Naive thymus-derived CD4-positive, alpha-beta T cell (primary cell): ENCODE data around the gene WFDC13. TPM values are rescaled to one million over a fixed set of nuclear protein-coding genes. Genes with fewer than 3 reads are reported as not detected.

Source experiments
- ATAC-seq: fragments of 150-1000 bp; cut with Tn5 transposase; 2 replicates; pipeline ENCODE4 v1.10.0; 2021; ENCODE audit warnings: mild to moderate bottlenecking, moderate library complexity
- CTCF ChIA-PET: fragments of 350-600 bp; sonication (Branson Sonifier 250); formaldehyde crosslinking; loops from one replicate; lab custom pipeline; 2021; ENCODE audit warnings: antibody characterized with exemption; lab: Charles Lee
- POLR2A ChIA-PET: fragments of 350-600 bp; sonication (Branson Sonifier 250); formaldehyde crosslinking; loops from one replicate; lab custom pipeline; 2021; ENCODE audit warnings: antibody characterized with exemption, inconsistent platforms; lab: Charles Lee
- DNase-seq, 9 donors: peaks; one replicate each; pipeline versions ENCODE4 v3.0.0 to v3.0.0-alpha.2; 2020 to 2022; ENCODE audit warnings: mixed read lengths in 1 of 9
- H3K27ac ChIP-seq: one replicate; pipeline ENCODE4 v1.7.0; 2013; ENCODE audit warnings: mild to moderate bottlenecking, low read depth, low read length, moderate library complexity
- H3K27me3 ChIP-seq, 2 donors: one replicate each; pipeline ENCODE4 v1.7.0; 2013; ENCODE audit warnings: low read length in 2 of 2, mild to moderate bottlenecking in 2 of 2, moderate library complexity in 2 of 2; ENCODE audit not compliant: control insufficient read depth in 2 of 2, insufficient read depth in 2 of 2
- H3K36me3 ChIP-seq, 3 experiments: 1 replicate in 2 of 3; 2 replicates in 1 of 3; pipeline ENCODE4 v1.7.0; 2013; ENCODE audit warnings: low read length in 3 of 3, mild to moderate bottlenecking in 3 of 3, moderate library complexity in 1 of 3; ENCODE audit not compliant: insufficient read depth in 3 of 3, control insufficient read depth in 2 of 3
- H3K4me1 ChIP-seq, 2 donors: one replicate each; pipeline ENCODE4 v1.7.0; 2013; ENCODE audit warnings: low read length in 2 of 2, mild to moderate bottlenecking in 2 of 2, moderate library complexity in 1 of 2; ENCODE audit not compliant: control insufficient read depth in 2 of 2, insufficient read depth in 2 of 2
- H3K4me3 ChIP-seq: 2 replicates; pipeline ENCODE4 v1.7.0; 2013; ENCODE audit warnings: mild to moderate bottlenecking, low read length
- H3K9me3 ChIP-seq, 3 experiments: 1 replicate in 2 of 3; 2 replicates in 1 of 3; pipeline ENCODE4 v1.7.0; 2013; ENCODE audit warnings: low read length in 3 of 3; ENCODE audit not compliant: control insufficient read depth in 2 of 3
- H3K27ac Mint-ChIP-seq, 9 donors: one replicate each; pipeline ENCODE4 v1.8.0; 2020 to 2022; ENCODE audit warnings: mixed read lengths in 9 of 9, mild to moderate bottlenecking in 8 of 9, moderate library complexity in 5 of 9, inconsistent platforms in 2 of 9
- H3K27me3 Mint-ChIP-seq, 5 donors: one replicate each; pipeline ENCODE4 v1.8.0; 2021 to 2022; ENCODE audit warnings: mixed read lengths in 5 of 5, mild to moderate bottlenecking in 1 of 5
- H3K36me3 Mint-ChIP-seq, 5 donors: one replicate each; pipeline ENCODE4 v1.8.0; 2020 to 2022; ENCODE audit warnings: mixed read lengths in 5 of 5, mild to moderate bottlenecking in 3 of 5, inconsistent platforms in 1 of 5
- H3K4me1 Mint-ChIP-seq, 7 donors: one replicate each; pipeline ENCODE4 v1.8.0; 2020 to 2022; ENCODE audit warnings: mixed read lengths in 7 of 7, mild to moderate bottlenecking in 3 of 7, inconsistent platforms in 1 of 7
- H3K4me3 Mint-ChIP-seq, 10 donors: one replicate each; pipeline ENCODE4 v1.8.0; 2020 to 2022; ENCODE audit warnings: mild to moderate bottlenecking in 10 of 10, mixed read lengths in 10 of 10, moderate library complexity in 6 of 10, inconsistent platforms in 2 of 10
- H3K9me3 Mint-ChIP-seq, 11 donors: one replicate each; pipeline ENCODE4 v1.8.0; 2020 to 2022; ENCODE audit warnings: mixed read lengths in 11 of 11, mild to moderate bottlenecking in 4 of 11, inconsistent platforms in 1 of 11, moderate library complexity in 1 of 11
- intact Hi-C, 2 donors: fragments of 100-400 bp; cut with micrococcal nuclease; formaldehyde crosslinking; loops; one replicate each; pipeline ENCODE4 v1.15.1; 2023
- microRNA-seq: library from miRNA; unstranded; fragments of <30 nt; microRNA quantifications from one replicate; pipeline ENCODE4 v1.2.0, GENCODE V29; 2022; ENCODE audit warnings: borderline microRNAs expressed
- polyA plus RNA-seq, 2 donors: library from polyadenylated mRNA; unstranded; fragments of 300-500 nt; fragmentation: Illumina TruSeq; gene quantifications; one replicate each; pipeline ENCODE4 v1.2.3, GENCODE V29; 2021
- total RNA-seq, 6 experiments: library from RNA in 5 of 6; stranded (reverse) in 5 of 6; gene quantifications; 1 replicate in 5 of 6; 2 replicates in 1 of 6; pipeline ENCODE4 v1.2.3 and lab custom pipeline; 2021 to 2026

WFDC13 gene
- total and polyA plus RNA-seq, 7 experiments from 2014 or later, result not detected

DNA sequence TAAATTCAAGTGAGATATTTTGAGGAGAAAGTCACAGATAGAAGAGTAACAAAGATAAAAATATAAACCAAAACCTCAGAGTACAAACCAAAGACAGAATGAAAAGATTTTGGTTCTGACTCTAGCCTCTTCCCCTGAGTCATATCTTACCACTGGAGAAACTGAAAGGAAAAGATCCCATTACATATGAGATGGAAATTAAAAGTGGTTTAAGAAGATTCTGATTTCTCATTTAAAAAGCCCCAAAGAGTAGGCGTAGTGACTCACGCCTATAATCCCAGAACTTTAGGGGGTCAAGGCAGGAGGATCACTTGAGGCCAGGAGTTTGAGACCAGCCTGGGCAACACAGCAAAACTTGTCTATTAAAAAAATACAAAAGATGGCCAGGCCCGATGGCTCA lies 50.9 kb downstream of the WFDC13 start:
- no peaks in the 10 kb centered on the region for H3K36me3 Mint-ChIP-seq
- intact Hi-C loops, result no loop called here
- DNase-seq (peak in 1 of 9 donors; percentile 28), ATAC-seq (no peak)
- no peaks in the 10 kb centered on the region for H3K27me3 ChIP-seq
- H3K27me3 Mint-ChIP-seq, result peaks cover 5 to 30% (median 21%) of the 10 kb centered on the region in 5 donors
- H3K27ac Mint-ChIP-seq, result no peak overlapping the region
- peaks cover 0 to 6% (median 0%) of the 10 kb centered on the region in 7 donors for H3K4me1 Mint-ChIP-seq
- H3K36me3 ChIP-seq, result no peaks in the 10 kb centered on the region
- H3K27ac ChIP-seq, result no peak overlapping the region
- no peak overlapping the region for H3K4me3 ChIP-seq
- ChIA-PET CTCF (no interaction called here), POLR2A (no interaction called here)
- H3K4me1 ChIP-seq, result no peaks in the 10 kb centered on the region
- H3K4me3 Mint-ChIP-seq, result no peak overlapping the region
- H3K9me3 ChIP-seq, result no peaks in the 10 kb centered on the region
- peaks cover 0 to 13% (median 8%) of the 10 kb centered on the region in 11 donors for H3K9me3 Mint-ChIP-seq

DNA sequence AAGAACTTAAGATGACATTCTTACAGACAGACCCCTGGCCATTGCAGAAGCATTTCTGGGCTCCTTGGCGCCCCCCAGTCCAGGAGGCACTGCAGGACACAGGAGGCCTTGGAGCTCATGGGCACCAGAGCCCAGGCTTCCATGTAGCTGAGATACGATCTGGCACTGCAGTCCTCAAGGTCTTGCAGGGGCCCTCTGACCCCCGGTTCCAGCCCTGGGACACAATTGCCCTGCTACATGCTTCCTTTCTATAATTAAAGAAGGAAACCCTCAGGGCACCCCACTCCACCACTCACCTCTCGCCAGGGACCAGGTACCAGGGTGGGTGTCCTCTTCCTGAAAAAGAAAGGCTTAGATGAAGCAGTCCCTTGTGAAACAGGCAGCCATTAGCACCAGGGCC lies 56.3 kb downstream of the WFDC13 start:
- Mint-ChIP-seq H3K36me3 (no peaks in the 10 kb centered on the region), H3K4me3 (no peak overlapping the region), H3K4me1 (no peaks in the 10 kb centered on the region), H3K27me3 (peaks cover 0 to 24% (median 17%) of the 10 kb centered on the region in 5 donors), H3K9me3 (peaks cover 0 to 13% (median 8%) of the 10 kb centered on the region in 11 donors), H3K27ac (no peak overlapping the region)
- H3K27ac ChIP-seq, result no peak overlapping the region
- ATAC-seq (no peak), DNase-seq (no peak)
- H3K4me1 ChIP-seq, result no peaks in the 10 kb centered on the region
- H3K9me3 ChIP-seq, result no peaks in the 10 kb centered on the region
- POLR2A ChIA-PET, result no interaction called here
- intact Hi-C loops, result no loop called here
- H3K4me3 ChIP-seq, result no peak overlapping the region
- CTCF ChIA-PET, result no interaction called here
- no peaks in the 10 kb centered on the region for H3K27me3 ChIP-seq
- H3K36me3 ChIP-seq, result no peaks in the 10 kb centered on the region

Small RNA genes lying within 50 kb of the gene (microRNA-seq; reads per million reads assigned to microRNA genes)
- not detected for gene MIR3617

Other genes starting within 250 kb of the WFDC13 start
- 1 to 10 TPM in 2 of 5 experiments, under 1 TPM in 2, not detected in 1; 0.36 to 1.7 (median 1.0) TPM for gene WFDC2, start 232.3 kb upstream of the WFDC13 start, total RNA-seq
- gene WFDC2, start 232.3 kb upstream of the WFDC13 start, polyA plus RNA-seq, result not detected
- gene SPINT3, start 186.4 kb upstream of the WFDC13 start, total RNA-seq, result not detected
- not detected for gene SPINT3, start 186.4 kb upstream of the WFDC13 start, polyA plus RNA-seq
- not detected for gene WFDC6, start 162.6 kb upstream of the WFDC13 start, total RNA-seq
- not detected for gene WFDC6, start 162.6 kb upstream of the WFDC13 start, polyA plus RNA-seq
- gene EPPIN, start 154.6 kb upstream of the WFDC13 start, total RNA-seq, result not detected
- gene EPPIN, start 154.6 kb upstream of the WFDC13 start, polyA plus RNA-seq, result not detected
- not detected for gene WFDC8, start 122.8 kb upstream of the WFDC13 start, total RNA-seq
- gene WFDC8, start 122.8 kb upstream of the WFDC13 start, polyA plus RNA-seq, result not detected
- not detected for gene WFDC10A, start 72.3 kb upstream of the WFDC13 start, total RNA-seq
- not detected for gene WFDC10A, start 72.3 kb upstream of the WFDC13 start, polyA plus RNA-seq
- not detected for gene WFDC9, start 70.8 kb upstream of the WFDC13 start, total RNA-seq
- gene WFDC9, start 70.8 kb upstream of the WFDC13 start, polyA plus RNA-seq, result not detected
- gene WFDC11, start 31.8 kb upstream of the WFDC13 start, total RNA-seq, result not detected
- gene WFDC11, start 31.8 kb upstream of the WFDC13 start, polyA plus RNA-seq, result not detected
- gene WFDC10B, start 3.0 kb downstream of the WFDC13 start, total RNA-seq, result not detected
- gene WFDC10B, start 3.0 kb downstream of the WFDC13 start, polyA plus RNA-seq, result not detected
- not detected for gene SPINT4, start 20.3 kb downstream of the WFDC13 start, total RNA-seq
- not detected for gene SPINT4, start 20.3 kb downstream of the WFDC13 start, polyA plus RNA-seq
- gene WFDC3, start 89.8 kb downstream of the WFDC13 start, total RNA-seq, result not detected
- not detected for gene WFDC3, start 89.8 kb downstream of the WFDC13 start, polyA plus RNA-seq
- 10 to 100 TPM; 13.1 to 31.7 (median 18.8) TPM for gene DNTTIP1, start 89.9 kb downstream of the WFDC13 start, total RNA-seq
- gene DNTTIP1, start 89.9 kb downstream of the WFDC13 start, polyA plus RNA-seq, result 10 to 100 TPM; 39.2 to 40.3 TPM
- gene UBE2C, start 110.6 kb downstream of the WFDC13 start, total RNA-seq, result 100 to 1,000 TPM in 1 of 5 experiments, under 1 TPM in 3, not detected in 1; 0.50 to 129 (median 0.75) TPM
- not detected for gene UBE2C, start 110.6 kb downstream of the WFDC13 start, polyA plus RNA-seq
- 1 to 10 TPM in 1 of 5 experiments, under 1 TPM in 1, not detected in 3; 0.59 to 1.4 TPM for gene TNNC2, start 125.3 kb downstream of the WFDC13 start, total RNA-seq
- not detected for gene TNNC2, start 125.3 kb downstream of the WFDC13 start, polyA plus RNA-seq
- 1 to 10 TPM in 3 of 5 experiments, under 1 TPM in 2; 0.93 to 4.9 (median 1.5) TPM for gene SNX21, start 131.8 kb downstream of the WFDC13 start, total RNA-seq
- 1 to 10 TPM in 1 of 2 donors, under 1 TPM in 1; 0.30 to 1.1 TPM for gene SNX21, start 131.8 kb downstream of the WFDC13 start, polyA plus RNA-seq
- 10 to 100 TPM; 20.5 to 35.5 (median 29.2) TPM for gene ACOT8, start 155.4 kb downstream of the WFDC13 start, total RNA-seq
- 10 to 100 TPM; 33.8 to 38.7 TPM for gene ACOT8, start 155.4 kb downstream of the WFDC13 start, polyA plus RNA-seq
- gene ZSWIM3, start 155.6 kb downstream of the WFDC13 start, total RNA-seq, result 1 to 10 TPM; 1.3 to 6.8 (median 6.0) TPM
- 1 to 10 TPM; 1.2 to 3.1 TPM for gene ZSWIM3, start 155.6 kb downstream of the WFDC13 start, polyA plus RNA-seq
- 10 to 100 TPM in 2 of 5 experiments, 1 to 10 TPM in 3; 8.2 to 16.0 (median 9.8) TPM for gene ZSWIM1, start 179.2 kb downstream of the WFDC13 start, total RNA-seq
- gene ZSWIM1, start 179.2 kb downstream of the WFDC13 start, polyA plus RNA-seq, result 10 to 100 TPM in 1 of 2 donors, 1 to 10 TPM in 1; 3.2 to 12.5 TPM
- gene SPATA25, start 185.6 kb downstream of the WFDC13 start, total RNA-seq, result 1 to 10 TPM; 1.0 to 3.9 (median 1.2) TPM
- gene SPATA25, start 185.6 kb downstream of the WFDC13 start, polyA plus RNA-seq, result not detected
- gene NEURL2, start 189.2 kb downstream of the WFDC13 start, total RNA-seq, result 1 to 10 TPM; 1.2 to 5.3 (median 4.0) TPM
- gene NEURL2, start 189.2 kb downstream of the WFDC13 start, polyA plus RNA-seq, result 1 to 10 TPM in 1 of 2 donors, under 1 TPM in 1; 0.69 to 4.0 TPM
- 100 to 1,000 TPM in 1 of 5 experiments, 10 to 100 TPM in 4; 60.5 to 151 (median 65.1) TPM for gene CTSA, start 189.3 kb downstream of the WFDC13 start, total RNA-seq
- 10 to 100 TPM; 59.6 to 74.7 TPM for gene CTSA, start 189.3 kb downstream of the WFDC13 start, polyA plus RNA-seq
- under 1 TPM in 4 of 5 experiments, not detected in 1; 0.31 to 0.44 (median 0.37) TPM for gene PLTP, start 210.1 kb downstream of the WFDC13 start, total RNA-seq
- not detected for gene PLTP, start 210.1 kb downstream of the WFDC13 start, polyA plus RNA-seq
- gene PCIF1, start 232.6 kb downstream of the WFDC13 start, total RNA-seq, result 10 to 100 TPM; 42.3 to 79.6 (median 67.0) TPM
- 100 to 1,000 TPM in 1 of 2 donors, 10 to 100 TPM in 1; 68.7 to 130 TPM for gene PCIF1, start 232.6 kb downstream of the WFDC13 start, polyA plus RNA-seq